WTC11 (cell line): ENCODE data around the gene ZC2HC1B. TPM values are rescaled to one million over a fixed set of nuclear protein-coding genes. Genes with fewer than 3 reads are reported as not detected.

ENCODE experiments used
- ATF3 ChIP-seq: sonication (generic); formaldehyde crosslinking; conservative IDR thresholded peaks from 2 replicates; pipeline ENCODE4 v1.8.1; 2022; ENCODE audit warnings: mild to moderate bottlenecking, missing genetic modification reagents
- CREB1 ChIP-seq: sonication (generic); formaldehyde crosslinking; IDR thresholded peaks from 2 replicates; pipeline ENCODE4 v1.8.0; 2023; ENCODE audit warnings: mild to moderate bottlenecking, missing genetic modification reagents
- E2F4 ChIP-seq: sonication (generic); formaldehyde crosslinking; IDR thresholded peaks from 2 replicates; pipeline ENCODE4 v1.8.1; 2022; ENCODE audit warnings: low read depth, mild to moderate bottlenecking, moderate library complexity, missing genetic modification reagents, borderline replicate concordance
- ELF4 ChIP-seq: sonication (generic); formaldehyde crosslinking; IDR thresholded peaks from 2 replicates; pipeline ENCODE4 v1.8.1; 2022; ENCODE audit warnings: low read depth, mild to moderate bottlenecking, moderate library complexity, missing genetic modification reagents
- ETV6 ChIP-seq: sonication (generic); formaldehyde crosslinking; IDR thresholded peaks from 2 replicates; pipeline ENCODE4 v1.8.1; 2022; ENCODE audit warnings: mild to moderate bottlenecking, missing genetic modification reagents
- FOXJ3 ChIP-seq: sonication (generic); formaldehyde crosslinking; IDR thresholded peaks from 2 replicates; pipeline ENCODE4 v1.9.0; 2021; ENCODE audit warnings: missing genetic modification reagents, mild to moderate bottlenecking, borderline replicate concordance
- FOXP1 ChIP-seq: sonication (generic); formaldehyde crosslinking; IDR thresholded peaks from 2 replicates; pipeline ENCODE4 v1.8.0; 2022; ENCODE audit warnings: missing genetic modification reagents, mild to moderate bottlenecking, moderate library complexity, borderline replicate concordance
- FOXP4 ChIP-seq: sonication (generic); formaldehyde crosslinking; IDR thresholded peaks from 2 replicates; pipeline ENCODE4 v1.8.0; 2022; ENCODE audit warnings: mild to moderate bottlenecking, missing genetic modification reagents
- MAX ChIP-seq: sonication (generic); formaldehyde crosslinking; IDR thresholded peaks from 2 replicates; pipeline ENCODE4 v1.8.0; 2022; ENCODE audit warnings: mild to moderate bottlenecking, missing genetic modification reagents
- MLX ChIP-seq: sonication (generic); formaldehyde crosslinking; IDR thresholded peaks from 2 replicates; pipeline ENCODE4 v1.8.1; 2023; ENCODE audit warnings: mild to moderate bottlenecking, missing genetic modification reagents, moderate library complexity
- MYBL2 ChIP-seq: sonication (generic); formaldehyde crosslinking; IDR thresholded peaks from 2 replicates; pipeline ENCODE4 v1.8.1; 2023; ENCODE audit warnings: mild to moderate bottlenecking, moderate library complexity, missing genetic modification reagents
- NFYB ChIP-seq: sonication (generic); formaldehyde crosslinking; conservative IDR thresholded peaks from 2 replicates; pipeline ENCODE4 v1.8.0; 2022; ENCODE audit warnings: low read depth, missing genetic modification reagents
- NR2C2 ChIP-seq: sonication (generic); formaldehyde crosslinking; IDR thresholded peaks from 2 replicates; pipeline ENCODE4 v1.8.0; 2022; ENCODE audit warnings: mild to moderate bottlenecking, missing genetic modification reagents
- RORB ChIP-seq: fragments of 250-450 bp; sonication (Bioruptor Pico); IDR thresholded peaks from 2 replicates; pipeline ENCODE4 v1.9.0; 2021; ENCODE audit warnings: mild to moderate bottlenecking
- SMAD3 ChIP-seq: sonication (generic); formaldehyde crosslinking; IDR thresholded peaks from 2 replicates; pipeline ENCODE4 v1.8.0; 2022; ENCODE audit warnings: missing genetic modification reagents, mild to moderate bottlenecking, borderline replicate concordance
- STAT6 ChIP-seq: sonication (generic); formaldehyde crosslinking; conservative IDR thresholded peaks from 2 replicates; pipeline ENCODE4 v1.8.1; 2023; ENCODE audit warnings: mild to moderate bottlenecking, low read depth, missing genetic modification reagents, moderate library complexity
- TEAD4 ChIP-seq: sonication (generic); formaldehyde crosslinking; IDR thresholded peaks from 2 replicates; pipeline ENCODE4 v1.8.0; 2022; ENCODE audit warnings: mild to moderate bottlenecking, missing genetic modification reagents
- ZNF263 ChIP-seq: sonication (generic); formaldehyde crosslinking; IDR thresholded peaks from 2 replicates; pipeline ENCODE4 v1.8.1; 2022; ENCODE audit warnings: low read depth, mild to moderate bottlenecking, moderate library complexity, missing genetic modification reagents
- ZNF396 ChIP-seq: fragments of 250-450 bp; sonication (Bioruptor Pico); IDR thresholded peaks from 2 replicates; pipeline ENCODE4 v1.8.0; 2021; ENCODE audit warnings: mild to moderate bottlenecking, moderate library complexity, borderline replicate concordance
- ZNF512 ChIP-seq: sonication (generic); formaldehyde crosslinking; IDR thresholded peaks from 2 replicates; pipeline ENCODE4 v1.8.1; 2022; ENCODE audit warnings: missing genetic modification reagents, borderline replicate concordance
- ZNF532 ChIP-seq: fragments of 250-450 bp; sonication (Bioruptor Pico); IDR thresholded peaks from 2 replicates; pipeline ENCODE4 v1.9.0; 2021; ENCODE audit warnings: mild to moderate bottlenecking, borderline replicate concordance
- ZSCAN18 ChIP-seq: fragments of 250-450 bp; sonication (Bioruptor Pico); IDR thresholded peaks from 2 replicates; pipeline ENCODE4 v2.1.2; 2022; ENCODE audit warnings: mild to moderate bottlenecking, moderate library complexity
- total RNA-seq: library from RNA; stranded (reverse); gene quantifications from 3 replicates; pipeline ENCODE4 v1.2.3, GENCODE V29; 2021

ZC2HC1B gene
- total RNA-seq, 1 experiment from 2014 or later = not detected

GRCh38 chr6:143941852-143942627 lies 77.8 kb downstream of the ZC2HC1B start (continued):
- TF ChIP-seq ETV6 (peak; percentile 67; the same call in 1 of the 2 replicates), ZNF512 (no peak), ZNF263 (CRISPR knock-in tag) (no peak), ZNF396 (CRISPR knock-in tag) (no peak), SMAD3 (CRISPR knock-in tag) (no peak), ATF3 (CRISPR knock-in tag) (no peak), CREB1 (CRISPR knock-in tag) (peak; percentile 46; the same call in 1 of the 2 replicates), MYBL2 (no peak), FOXP4 (no peak), ZNF532 (CRISPR knock-in tag) (0 out of 2 replicates have a peak, but pooled peaks have one; percentile 17), FOXJ3 (CRISPR knock-in tag) (no peak), MAX (0 out of 2 replicates have a peak, but pooled peaks have one; percentile 33), TEAD4 (no peak), NFYB (CRISPR knock-in tag) (no peak), MLX (no peak), RORB (CRISPR knock-in tag) (no peak), FOXP1 (CRISPR knock-in tag) (0 out of 2 replicates have a peak, but pooled peaks have one; percentile 28), ELF4 (no peak), NR2C2 (CRISPR knock-in tag) (no peak), E2F4 (CRISPR knock-in tag) (no peak), ZSCAN18 (CRISPR knock-in tag) (no peak), STAT6 (no peak)
